Testis (tissue), 2 donors: ENCODE data around the gene SOST.

Experiments
- CTCF ChIP-seq, 3 experiments: fragments of 450-650 bp in 2 of 3; fragments of 200-600 bp in 1 of 3; sonication (generic) in 1 of 3; IDR thresholded peaks; one replicate each; pipeline ENCODE4 v1.5.1; 2016 to 2019; ENCODE audit warnings: antibody characterized with exemption in 3 of 3, mild to moderate bottlenecking in 2 of 3, moderate library complexity in 1 of 3
- POLR2A ChIP-seq: fragments of 450-650 bp; IDR thresholded peaks from one replicate; pipeline ENCODE4 v1.6.1; 2017; ENCODE audit warnings: antibody characterized with exemption, mild to moderate bottlenecking, moderate library complexity

- TF ChIP-seq CTCF (IDR thresholded peaks at IDR 0.05) (no peak), POLR2A (no peak)
Measured at GRCh38 chr17:43803758-43804157, 45.2 kb upstream of the SOST start.
